ENCODE results near the gene FYN. TPM values are rescaled to one million over a fixed set of nuclear protein-coding genes. Genes with fewer than 3 reads are reported as not detected.

Gene FYN
- total and polyA plus RNA-seq, 9 of the 15 experiments (the other 6 are each of a cell fraction or from before 2014, with no cell fraction given): 2.9 to 22.1 (median 11.4) TPM

- TF ChIP-seq, protein P1, sequence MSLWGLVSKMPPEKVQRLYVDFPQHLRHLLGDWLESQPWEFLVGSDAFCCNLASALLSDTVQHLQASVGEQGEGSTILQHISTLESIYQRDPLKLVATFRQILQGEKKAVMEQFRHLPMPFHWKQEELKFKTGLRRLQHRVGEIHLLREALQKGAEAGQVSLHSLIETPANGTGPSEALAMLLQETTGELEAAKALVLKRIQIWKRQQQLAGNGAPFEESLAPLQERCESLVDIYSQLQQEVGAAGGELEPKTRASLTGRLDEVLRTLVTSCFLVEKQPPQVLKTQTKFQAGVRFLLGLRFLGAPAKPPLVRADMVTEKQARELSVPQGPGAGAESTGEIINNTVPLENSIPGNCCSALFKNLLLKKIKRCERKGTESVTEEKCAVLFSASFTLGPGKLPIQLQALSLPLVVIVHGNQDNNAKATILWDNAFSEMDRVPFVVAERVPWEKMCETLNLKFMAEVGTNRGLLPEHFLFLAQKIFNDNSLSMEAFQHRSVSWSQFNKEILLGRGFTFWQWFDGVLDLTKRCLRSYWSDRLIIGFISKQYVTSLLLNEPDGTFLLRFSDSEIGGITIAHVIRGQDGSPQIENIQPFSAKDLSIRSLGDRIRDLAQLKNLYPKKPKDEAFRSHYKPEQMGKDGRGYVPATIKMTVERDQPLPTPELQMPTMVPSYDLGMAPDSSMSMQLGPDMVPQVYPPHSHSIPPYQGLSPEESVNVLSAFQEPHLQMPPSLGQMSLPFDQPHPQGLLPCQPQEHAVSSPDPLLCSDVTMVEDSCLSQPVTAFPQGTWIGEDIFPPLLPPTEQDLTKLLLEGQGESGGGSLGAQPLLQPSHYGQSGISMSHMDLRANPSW (CRISPR knock-in tag; IDR thresholded peaks at IDR 0.05): no peak
- TF ChIP-seq ZNF184 (CRISPR knock-in tag; IDR thresholded peaks at IDR 0.05): no peak
Observed at GRCh38 chr6:111727041-111727440, 146.2 kb downstream of the FYN start (continued).

DNA sequence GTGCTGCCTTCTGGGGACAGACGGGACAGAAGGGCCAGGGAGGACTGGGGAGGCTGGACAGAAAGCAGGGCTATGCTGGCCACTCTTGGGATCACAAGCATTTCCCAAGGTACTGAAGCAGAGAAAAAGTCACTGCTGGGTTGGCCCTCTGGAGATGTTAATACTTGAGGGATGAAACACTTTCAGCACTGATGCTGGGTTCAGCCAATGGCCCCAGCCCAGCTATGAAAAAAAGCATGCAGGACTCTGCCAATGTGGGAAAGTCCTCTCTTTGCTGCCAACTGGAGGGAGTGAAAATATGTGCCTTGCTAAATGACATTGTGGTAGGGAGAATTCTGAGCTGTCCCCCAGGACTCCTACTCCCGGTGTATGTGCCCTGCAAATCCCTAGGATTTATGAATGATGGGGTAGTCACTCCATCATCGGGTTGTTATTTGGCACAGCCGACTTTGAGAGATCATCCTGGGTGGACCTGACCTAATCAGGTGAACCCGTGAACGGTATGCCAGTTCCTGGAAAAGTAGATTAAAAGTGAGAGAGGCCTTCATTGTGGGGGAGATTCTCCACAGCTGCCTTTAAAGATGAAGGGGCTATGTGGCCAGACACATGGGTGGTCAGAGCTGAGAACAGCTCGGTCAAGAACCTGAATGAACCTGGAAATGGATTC, 147.7 kb downstream of the FYN start:
- ATAC-seq: no peak
- 8% methylated on average over 6 of the region's 7 CpGs for WGBS (ENCODE audit: insufficient coverage, low coverage, missing lambda C conversion rate)
- in situ Hi-C loops (cut with MboI) (no loop called here), intact Hi-C loops (cut with micrococcal nuclease) (no loop called here)
- Histone ChIP-seq H4K20me1 (replicated peaks; ENCODE audit: control insufficient read depth, insufficient read depth, low read length) (peaks cover 7% of the 10 kb centered on the region; the same call in 1 of the 2 replicates), H3K4me1 (replicated peaks in 1 of 2; ENCODE audit: control insufficient read depth in 2 of 2, insufficient read depth in 2 of 2, low read length in 2 of 2) (no peaks in the 10 kb centered on the region), H3K27ac (ENCODE audit: extremely low read depth, low read depth, low read length) (no peak overlapping the region), H2AFZ (ENCODE audit: low read depth, low read length) (no peak overlapping the region), H3K79me2 (ENCODE audit: control insufficient read depth, insufficient read depth, low read length) (no peaks in the 10 kb centered on the region), H3K36me3 (ENCODE audit: control insufficient read depth, insufficient read depth, low read length) (no peaks in the 10 kb centered on the region), H3K4me3 (no peak overlapping the region), H3K9ac (ENCODE audit: insufficient read depth in 1 of 2, low read depth in 2 of 2, low read length in 2 of 2) (no peak overlapping the region), H3K9me3 (replicated peaks; ENCODE audit: control insufficient read depth, insufficient read depth, low read depth, low read length) (no peaks in the 10 kb centered on the region), H3K4me2 (ENCODE audit: insufficient read depth, low read length) (no peak overlapping the region), H3K9me1 (ENCODE audit: control insufficient read depth, insufficient read depth, low read length) (no peaks in the 10 kb centered on the region), H3K27me3 (ENCODE audit: control insufficient read depth in 2 of 2, insufficient read depth in 2 of 2, low read length in 2 of 2) (peaks cover 6 to 29% of the 10 kb centered on the region in 2 experiments)
- DNase-seq (ENCODE audit: extremely low read depth in 1 of 4, low spot score in 3 of 4): no peak
- no TSS peak for BruUV-seq (replicated peaks)
- POLR2A ChIA-PET: interaction anchor here (0.8 to 1.0 kb wide), 2 partner anchors 12 to 15 kb away, joined by 3 to 4 read pairs; no protein-coding TSS in a partner anchor
- FAIRE-seq: no peak
- TF ChIP-seq TAF1 (IDR thresholded peaks at IDR 0.05; ENCODE audit: control insufficient read depth, extremely low read depth, insufficient read depth, low read length, severe bottlenecking) (no peak), ZNF134 (CRISPR knock-in tag; conservative IDR thresholded peaks at IDR 0.05) (peak; percentile 87), ASH1L (IDR thresholded peaks at IDR 0.05; ENCODE audit: borderline replicate concordance, low read depth, partially characterized antibody) (no peak), ZNF24 (IDR thresholded peaks at IDR 0.05) (no peak), MYBL2 (IDR thresholded peaks at IDR 0.05; ENCODE audit: low read depth) (no peak), MYBL2 (CRISPR knock-in tag; IDR thresholded peaks at IDR 0.05; ENCODE audit: borderline replicate concordance) (no peak)
- CTCF ChIA-PET (ENCODE audit: low intra/inter-chr PET ratio): no interaction called here

Measured in K562 (cell line).